NCI-H345 (cell line): Measurements from ENCODE around the gene ETAA1.
A peak's percentile ranks its signal among the peaks of the same experiment; 100 is the strongest.

Experiments used
- DNase-seq: peaks from one replicate; lab custom pipeline; 2025; lab: John Stamatoyannopoulos, UW

ETAA1 gene

DNA sequence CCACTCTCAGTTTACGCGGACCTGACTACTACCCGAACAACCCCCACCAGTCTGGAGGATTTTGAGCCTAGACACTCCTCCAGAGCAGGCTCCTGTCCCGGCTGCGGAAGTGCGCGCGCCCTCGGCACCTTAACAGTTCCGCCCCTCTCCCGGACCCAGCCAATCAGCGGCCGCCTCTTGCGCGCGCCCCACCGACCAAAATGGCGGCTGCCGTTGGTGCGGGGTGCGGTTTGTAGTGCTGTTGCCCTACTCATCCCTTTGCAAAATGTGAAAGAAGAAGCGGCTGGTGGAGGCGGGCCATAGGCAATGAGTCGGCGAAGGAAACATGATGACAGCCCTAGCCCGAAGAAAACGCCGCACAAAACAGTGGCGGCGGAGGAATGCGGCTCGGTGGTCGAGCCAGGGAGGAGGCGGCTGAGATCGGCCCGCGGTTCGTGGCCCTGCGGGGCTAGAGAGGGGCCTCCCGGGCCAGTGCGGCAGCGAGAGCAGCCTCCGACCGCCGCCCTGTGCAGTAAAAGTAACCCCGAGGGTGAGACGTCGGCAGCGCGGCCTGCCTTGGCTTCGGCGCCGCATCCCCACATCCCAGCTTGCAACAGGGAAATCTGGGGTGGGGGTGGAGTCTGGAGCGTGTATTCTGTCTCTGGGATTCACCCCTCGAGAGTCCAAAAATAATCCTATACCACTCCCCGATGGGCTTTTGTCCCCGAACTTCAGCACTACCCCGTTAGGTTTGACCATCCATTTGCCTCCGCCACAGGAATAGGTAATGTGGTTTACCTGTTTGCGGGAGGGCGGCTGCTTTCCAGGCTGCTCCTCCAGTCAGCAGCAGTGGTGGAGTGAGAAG is at the start of gene ETAA1:
Gene ETAA1 (plus strand): TSS at position 191 of the 844 bp plus-strand sequence. CDS start 116 bp downstream, at position 307.
- DNase-seq = peak; percentile 95

DNA sequence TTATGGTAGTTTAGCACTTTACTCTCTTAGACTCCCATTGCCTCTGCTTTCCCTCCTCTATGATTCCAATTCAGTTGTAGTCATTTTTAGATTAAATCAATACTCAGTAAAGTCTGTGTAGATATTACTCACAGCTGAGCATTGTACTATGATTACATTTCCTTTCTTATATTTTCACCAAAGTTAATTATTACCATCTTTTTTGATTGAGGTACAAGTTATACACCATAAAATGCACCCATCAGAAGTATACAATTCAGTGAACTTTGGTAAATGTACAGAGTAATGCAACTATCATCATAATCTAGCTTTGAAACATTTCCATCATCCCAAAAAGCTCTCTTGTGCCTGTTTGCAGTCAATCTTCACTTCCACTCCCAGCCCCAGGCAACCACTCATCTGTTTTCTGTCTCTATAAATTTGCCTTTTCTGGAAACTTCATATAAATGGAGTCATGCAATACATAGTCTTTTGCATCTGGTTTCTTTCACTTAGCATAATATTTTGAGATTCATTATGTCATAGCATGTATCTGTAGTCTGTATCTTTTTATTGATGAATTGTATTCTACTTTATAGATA is 30.2 kb upstream of the ETAA1 start:
- no peak for DNase-seq

DNA sequence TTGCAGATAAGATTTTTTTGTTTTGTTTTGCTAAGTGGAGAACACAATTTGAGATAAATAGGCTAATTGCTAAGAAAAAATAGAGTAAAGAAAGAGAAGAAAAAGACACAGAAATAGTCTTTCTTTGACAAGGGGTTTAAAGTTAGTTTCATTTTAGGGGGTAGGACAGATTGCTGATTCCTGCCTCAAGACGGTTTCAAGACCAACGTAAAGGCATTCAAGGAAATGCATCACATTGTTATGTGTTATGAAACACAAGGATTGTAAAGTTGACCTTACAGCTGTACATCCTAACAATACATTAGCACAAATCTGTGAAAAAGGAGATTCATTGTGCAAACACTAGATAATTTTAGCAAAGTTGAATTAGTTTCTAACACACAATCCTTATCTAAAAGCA is 22.7 kb upstream of the ETAA1 start:
- DNase-seq = no peak

DNA sequence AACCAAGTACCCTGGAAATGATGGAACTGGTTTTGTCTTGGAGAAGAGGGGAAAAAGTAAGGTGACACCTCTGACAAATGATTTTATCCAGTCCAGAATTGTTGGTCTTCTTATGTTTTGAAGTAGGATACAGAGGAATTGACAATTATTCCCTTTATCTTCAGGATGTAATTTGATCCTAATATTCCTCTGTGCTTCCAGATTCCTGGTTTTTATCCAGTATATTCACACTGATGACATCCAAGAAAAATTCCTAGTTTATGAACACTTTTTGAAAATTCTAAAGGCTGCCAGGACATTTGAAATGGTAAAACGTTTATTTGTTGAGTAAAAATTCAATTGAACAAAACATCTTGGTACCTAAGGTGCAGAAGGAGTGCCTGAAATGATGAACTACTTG is 22.2 kb upstream of the ETAA1 start:
- DNase-seq = no peak

DNA sequence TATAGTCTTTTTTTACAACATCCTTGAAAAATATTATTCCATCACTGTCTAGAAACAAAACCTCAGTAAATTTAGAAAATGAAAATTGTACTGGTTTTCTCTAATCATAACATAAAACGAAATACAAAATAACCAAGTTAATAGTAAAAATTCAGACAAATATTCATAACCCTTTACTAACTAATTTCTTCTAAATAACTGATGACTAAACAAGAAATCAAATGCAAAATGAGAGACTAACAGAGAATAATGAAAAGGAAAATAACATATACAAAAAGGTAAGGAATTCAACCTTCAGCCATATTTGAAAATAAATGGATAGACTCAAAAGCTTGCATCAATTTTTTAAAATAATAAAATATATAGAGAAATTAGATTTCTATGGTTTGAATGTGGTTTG is 18.6 kb upstream of the ETAA1 start:
- DNase-seq = no peak

DNA sequence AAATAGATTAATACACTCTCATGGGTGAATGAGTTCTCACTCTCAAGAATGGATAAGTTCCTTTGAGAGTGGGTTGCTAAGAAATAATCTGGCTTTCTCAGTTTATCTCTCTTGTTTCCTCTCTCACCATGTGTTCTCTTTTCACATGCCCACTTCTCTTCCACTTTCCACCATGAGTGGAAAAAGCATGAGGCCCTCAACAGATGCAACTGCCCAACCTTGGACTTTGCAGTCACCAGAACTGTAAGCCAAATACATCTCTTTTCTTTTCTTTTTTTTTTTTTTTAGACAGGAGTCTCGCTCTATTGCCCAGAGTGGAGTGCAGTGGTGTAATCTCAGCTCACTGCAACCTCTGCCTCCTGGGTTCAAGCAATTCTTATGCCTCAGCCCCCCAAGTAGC is 18.1 kb upstream of the ETAA1 start:
- no peak for DNase-seq

DNA sequence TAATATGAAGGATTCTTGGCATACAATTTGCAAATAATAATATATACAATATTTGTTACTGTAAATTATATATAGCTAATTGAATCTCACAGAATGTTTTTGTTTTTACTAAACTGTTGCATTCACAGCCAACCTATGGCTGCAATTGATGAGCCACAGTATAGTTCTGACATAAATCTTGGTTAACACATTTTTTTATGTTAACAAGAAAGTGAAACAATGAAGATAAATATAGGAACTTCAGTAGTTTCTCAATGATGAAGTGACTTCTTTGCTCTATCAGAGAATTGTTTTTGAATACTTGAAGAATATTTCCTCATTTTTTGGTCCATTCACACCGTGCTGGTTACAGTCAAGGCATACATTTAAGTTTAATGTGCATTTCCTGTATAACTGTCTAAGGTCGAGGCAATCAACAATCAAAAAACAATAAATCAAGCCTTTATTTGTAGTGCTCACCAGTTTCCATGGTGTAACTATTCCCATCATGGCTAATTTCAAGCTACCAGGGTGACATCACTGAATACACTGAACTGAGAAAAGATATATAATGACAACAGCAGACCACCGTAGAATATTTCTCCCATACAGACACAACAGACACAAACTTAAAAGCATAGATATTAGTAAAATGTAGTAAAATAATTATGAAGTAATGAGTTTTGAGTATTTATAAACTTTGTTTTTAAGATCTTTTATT is 12.9 kb upstream of the ETAA1 start:
- DNase-seq = no peak

DNA sequence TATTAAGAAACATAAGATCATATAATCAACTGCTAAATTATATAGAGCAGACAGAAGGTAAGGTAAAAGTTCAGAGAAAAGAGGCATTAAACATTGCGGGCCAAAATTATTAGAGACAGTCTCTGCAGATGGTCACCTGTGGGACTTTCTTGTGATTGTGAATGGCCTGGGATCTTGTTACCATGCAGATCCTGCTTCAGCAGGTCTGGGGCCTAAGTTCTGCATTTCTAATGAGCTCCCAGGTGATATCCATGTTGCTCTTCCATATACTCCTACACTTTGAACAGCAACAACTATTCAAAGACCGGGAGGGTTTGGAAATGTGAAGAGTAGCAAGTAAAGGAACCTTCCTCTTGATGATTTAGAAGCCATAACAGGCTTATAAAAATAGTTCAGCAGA is 8.5 kb upstream of the ETAA1 start:
- no peak for DNase-seq

DNA sequence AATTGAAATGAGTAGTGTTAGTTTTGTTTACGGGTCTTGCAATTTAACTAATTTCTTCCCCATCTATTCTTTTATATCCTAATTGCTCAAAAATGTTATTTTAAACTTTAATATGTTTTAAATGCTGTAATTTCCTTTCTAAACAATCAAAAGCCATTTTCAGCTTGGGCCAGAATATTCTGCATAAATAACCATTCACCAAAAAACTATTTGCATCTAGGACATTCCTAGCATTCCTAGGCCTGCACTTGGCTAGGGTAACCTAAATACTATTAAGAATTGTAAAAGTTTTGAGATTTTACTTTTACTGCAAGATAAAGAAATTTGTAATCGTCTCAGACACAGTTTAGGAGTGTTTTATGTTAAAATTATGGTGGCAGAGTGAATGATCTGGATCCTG is 7.8 kb upstream of the ETAA1 start:
- DNase-seq = no peak

DNA sequence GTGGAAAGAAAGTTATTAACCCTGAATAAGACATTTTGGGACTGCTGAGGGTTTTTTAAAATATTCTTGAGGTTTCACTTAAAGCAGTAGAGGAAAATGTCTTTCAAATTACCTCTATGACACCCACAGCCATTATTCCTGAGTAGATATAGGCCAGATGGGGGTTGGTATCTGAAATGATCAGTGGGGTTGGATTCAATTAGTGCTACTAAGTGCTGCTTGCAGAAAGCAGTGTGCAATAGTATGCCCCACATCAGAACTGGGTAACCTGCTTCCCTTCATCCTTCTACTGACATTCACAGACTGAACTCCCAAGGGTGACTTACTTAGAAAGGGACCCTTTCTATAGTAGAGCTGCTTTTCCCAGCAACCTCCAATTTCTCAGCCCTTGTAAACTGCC is 7.3 kb upstream of the ETAA1 start:
- DNase-seq = no peak

DNA sequence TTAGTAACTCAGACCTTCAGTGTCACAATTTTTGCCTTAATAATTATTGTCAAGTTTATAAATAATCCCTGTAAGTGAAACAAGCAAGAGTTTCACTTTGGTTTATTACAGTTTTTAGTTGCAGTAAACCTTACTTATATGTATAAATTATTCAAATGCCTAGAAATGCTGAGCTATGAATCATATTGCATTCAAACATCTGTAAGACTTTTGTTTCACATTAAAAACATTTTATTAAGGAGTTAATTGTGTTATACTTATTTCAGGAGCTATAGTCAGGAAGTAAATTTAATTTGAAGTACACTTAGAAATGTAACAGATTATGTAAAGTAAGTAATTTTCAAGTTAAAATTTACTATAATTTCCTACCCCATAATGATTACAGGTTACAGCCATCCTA is 3.9 kb upstream of the ETAA1 start:
- no peak for DNase-seq

DNA sequence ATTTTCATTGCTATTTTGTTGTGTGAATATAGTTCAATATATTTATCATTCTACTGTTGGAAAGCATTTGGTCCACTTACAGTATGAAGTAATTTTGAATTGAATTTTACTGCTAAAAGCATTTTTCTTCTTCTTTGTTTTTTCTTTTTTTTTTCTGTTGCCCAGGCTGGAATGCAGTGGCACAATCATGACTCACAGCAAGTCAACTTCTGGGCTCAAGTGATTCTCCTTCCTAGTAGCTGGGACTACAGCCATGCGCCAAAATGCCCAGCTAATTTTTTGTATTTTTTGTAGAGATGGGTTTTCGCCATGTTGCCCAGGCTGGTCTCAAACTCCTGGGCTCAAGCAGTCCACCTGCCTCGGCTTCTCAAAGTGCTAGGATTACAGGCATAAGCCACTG is 2.4 kb upstream of the ETAA1 start:
- no peak for DNase-seq

DNA sequence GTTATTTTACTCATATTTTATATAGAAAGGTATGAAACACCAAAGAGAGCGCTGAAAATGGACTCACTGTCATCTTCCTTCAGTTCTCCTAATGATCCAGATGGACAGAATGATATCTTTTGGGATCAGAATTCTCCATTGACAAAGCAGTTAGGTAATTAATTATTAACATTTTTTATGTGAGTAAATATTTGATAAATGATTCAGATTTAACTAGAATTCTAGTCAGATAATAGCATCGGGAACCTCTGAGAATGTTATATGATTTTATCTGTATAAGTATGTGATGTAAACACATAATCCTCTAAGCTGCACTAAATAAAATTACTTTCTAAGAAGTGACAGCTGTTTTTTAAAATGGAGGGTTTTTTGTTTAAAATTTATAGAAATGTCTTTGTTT is 2.0 kb downstream of the ETAA1 start:
- no peak for DNase-seq

DNA sequence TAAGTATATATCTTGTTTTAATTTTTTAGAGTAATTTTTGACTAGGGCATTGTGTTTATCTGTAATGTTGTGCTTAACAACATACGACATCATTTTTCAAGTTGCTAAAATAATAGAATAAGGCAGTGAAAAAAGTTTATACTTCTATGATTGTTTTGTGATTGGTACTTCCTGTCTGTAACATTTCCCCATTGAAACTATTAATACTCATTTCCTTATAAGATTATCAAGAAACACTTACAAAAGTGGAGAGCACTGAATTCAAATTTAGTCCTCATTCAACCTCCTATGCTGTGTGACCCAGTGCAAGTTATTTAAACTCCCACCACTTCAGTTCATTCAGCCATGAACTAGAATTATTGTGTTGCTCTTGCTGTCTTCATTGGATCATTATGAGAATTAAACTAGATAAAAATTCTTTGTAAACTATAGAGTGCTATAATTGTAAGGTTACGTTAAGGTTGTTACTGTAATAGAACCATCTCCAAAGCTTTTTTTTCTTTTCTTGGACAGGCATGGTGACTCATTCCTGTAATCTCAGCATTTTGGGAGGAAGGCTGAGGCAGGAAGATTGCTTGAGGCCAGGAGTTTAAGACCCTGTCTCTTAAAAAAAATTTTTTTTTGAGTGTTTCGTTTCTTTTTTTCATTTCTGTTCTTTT is 2.8 kb downstream of the ETAA1 start:
- no peak for DNase-seq

DNA sequence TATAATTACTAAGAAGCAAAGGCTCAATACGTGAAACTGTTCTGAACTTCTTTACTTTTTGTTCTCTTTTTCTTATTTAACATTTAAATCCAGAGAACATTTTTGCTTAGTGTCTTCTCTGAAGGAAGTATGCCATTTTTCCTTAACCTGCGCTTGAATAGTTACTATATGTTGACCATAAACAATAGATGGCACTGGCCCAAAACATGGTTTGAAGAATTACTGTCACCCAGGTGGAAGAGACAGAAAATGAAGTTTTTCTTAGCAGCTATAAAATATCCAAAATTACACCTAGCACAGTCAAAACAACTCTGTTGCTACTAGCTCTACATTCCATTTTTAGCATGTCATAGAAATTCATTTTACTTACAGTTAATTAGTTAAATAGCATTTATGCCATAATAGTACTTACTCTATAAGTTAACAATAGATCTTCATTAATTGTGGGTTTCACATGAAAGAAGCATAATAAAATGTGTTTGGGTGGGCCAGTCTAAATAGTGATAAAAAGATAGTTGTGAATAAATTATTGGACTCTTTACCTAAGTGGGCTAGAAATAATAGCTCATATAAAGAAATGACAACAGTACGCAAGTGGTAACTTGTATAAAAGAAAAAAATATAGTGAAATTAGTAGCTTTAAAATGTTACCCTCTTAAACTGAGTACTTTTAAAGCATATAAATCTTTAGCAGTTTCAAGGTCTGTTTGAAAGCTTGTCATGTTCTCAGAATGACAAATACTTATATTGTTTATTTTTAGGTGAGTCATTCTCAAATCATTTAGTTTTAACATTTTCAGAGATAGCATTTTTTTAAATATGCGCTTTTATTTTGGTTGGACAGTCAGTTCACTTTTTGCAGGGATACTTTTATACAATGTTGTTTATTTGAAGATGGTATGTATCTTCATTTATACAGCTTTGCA is 3.7 kb downstream of the ETAA1 start:
- no peak for DNase-seq

DNA sequence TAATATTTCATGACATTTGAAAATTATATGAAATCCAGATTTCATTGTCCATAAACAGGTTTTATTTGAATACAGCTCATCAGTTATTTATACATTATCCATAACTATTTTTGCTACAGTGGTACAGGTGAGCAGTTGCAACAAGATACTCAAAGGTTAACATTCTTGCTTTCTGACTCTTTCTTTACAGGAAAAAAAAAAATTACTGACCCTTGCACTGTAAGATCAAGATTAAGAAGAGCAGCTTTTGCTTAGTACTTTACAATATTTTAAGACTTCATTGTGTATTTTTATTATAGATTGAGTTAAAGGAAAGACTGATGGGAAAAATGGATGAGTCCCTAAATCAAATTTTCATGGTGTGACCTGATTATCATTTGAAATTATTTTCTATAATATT is 11.2 kb downstream of the ETAA1 start:
- DNase-seq = no peak

DNA sequence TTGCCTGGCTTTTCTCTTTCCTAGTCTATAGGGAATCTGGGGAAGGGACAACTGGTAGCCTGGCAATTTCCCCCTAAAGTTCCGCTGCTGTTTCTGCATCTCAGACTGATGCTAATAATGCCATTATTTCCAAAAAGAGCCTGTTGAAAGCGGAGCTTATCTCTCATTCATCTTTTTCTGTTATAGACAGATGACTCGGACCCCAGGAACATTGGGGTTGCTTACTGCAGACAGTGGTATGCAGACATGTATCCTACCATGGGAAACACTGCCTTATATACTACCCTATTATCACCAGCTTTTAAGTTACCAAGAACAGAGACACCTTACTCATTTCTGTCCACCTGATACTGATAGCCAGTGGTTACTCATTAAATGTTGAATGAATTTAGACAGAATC is 15.3 kb downstream of the ETAA1 start:
- DNase-seq = no peak

DNA sequence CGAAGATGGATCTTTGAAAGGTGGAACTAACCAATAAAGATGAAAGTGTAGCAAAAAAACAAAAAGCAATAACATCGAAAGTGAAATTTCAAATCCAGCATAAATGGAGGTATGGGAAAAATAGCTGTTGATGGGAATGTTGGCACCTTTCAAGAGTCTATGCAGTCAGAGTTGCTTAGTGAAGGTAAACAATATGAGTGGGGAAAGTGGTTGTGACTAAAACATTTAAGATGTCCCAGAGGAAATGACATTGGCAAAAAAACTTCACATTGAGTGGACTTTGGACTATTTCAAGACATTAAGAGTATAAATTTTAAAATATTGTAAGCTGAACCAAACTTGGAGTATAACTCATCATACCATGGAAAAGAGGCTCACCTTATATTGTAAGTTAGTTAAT is 17.7 kb downstream of the ETAA1 start:
- no peak for DNase-seq

DNA sequence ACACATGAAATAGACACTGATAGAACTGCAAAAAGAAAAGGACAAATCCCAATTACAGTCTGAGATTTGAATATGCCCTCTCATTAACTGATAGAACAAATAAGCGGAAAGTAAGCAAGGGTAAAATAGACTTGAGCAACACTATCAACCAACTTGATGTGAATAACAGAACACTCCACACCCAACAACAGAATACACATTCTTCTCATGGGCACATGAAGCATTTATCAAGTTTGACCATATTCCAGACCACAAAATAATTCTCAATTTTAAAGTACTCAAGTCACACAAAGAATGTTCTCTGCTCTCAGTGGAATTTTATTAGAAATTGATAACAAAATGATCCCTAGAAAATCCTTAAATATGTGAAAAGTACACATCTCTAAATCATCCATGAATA is 19.0 kb downstream of the ETAA1 start:
- DNase-seq = no peak

DNA sequence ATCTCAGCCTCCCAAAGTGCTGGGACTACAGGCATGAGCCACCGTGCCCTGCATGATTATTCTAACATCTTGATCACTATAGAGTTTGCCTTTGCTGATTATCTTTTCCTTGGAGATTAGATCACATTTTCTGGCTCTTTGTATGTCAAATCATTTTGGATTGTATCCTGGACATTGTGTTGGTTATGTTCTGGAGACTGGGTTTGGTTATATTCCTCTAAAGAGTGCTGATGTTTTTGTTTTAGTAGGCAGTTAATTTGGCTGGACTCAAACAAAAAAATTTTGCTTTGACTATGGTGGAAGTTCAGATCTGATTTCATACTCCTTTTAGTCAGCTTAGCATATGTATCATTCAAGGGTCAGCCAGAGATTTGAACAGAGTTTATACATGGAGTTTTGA is 26.4 kb downstream of the ETAA1 start:
- no peak for DNase-seq

DNA sequence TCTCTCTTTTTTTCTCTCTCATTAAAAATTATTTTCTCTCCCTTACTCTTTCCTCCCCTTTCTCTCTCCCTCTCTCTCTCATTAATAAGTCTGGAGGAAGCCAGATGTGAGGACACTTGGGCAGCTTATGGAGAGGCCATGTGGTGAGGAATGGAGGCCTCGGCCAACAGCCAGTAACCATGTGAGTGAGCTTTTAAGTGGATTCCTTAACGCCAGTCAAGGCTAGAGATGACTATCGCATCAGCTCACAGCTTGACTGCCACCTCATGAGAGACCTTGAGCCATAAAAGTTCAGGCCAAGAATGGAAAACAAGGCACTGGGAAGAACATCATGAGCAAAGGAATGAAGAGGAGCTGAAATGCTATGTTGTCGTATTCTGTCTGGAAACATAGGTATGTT is 39.1 kb downstream of the ETAA1 start:
- DNase-seq = no peak

DNA sequence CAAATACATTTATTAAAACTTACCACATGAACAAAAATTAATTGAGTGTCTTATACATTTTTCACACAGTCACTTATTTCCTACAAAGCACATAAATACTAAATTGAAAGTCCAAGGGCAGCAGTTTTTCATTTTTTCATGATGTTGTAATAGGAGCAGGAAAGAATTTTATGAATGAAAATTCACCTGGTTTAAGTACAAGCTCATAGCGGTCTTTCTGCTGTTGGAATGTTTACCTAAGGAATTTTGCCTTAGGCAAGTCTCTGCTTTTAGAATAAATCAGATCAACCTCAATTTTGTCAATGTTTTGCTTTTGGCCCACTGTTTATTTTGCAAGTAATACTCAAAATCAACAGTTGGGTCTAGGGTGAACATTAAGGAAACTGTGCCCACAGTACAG is 40.0 kb downstream of the ETAA1 start:
- DNase-seq = no peak
